HG03097 (cell line): ENCODE results near the gene NETO2.
"Not testable (repeated sequence)": the region's sequence is repeated elsewhere in the genome, so short reads cannot be mapped to it uniquely, and the experiment has no call there.

Experiments used
- ATAC-seq: cut with Tn5 transposase; IDR thresholded peaks from one replicate; pipeline ENCODE4 v1.9.1; 2021; ENCODE audit not compliant: unreplicated experiment, low FRiP score

Gene NETO2

DNA sequence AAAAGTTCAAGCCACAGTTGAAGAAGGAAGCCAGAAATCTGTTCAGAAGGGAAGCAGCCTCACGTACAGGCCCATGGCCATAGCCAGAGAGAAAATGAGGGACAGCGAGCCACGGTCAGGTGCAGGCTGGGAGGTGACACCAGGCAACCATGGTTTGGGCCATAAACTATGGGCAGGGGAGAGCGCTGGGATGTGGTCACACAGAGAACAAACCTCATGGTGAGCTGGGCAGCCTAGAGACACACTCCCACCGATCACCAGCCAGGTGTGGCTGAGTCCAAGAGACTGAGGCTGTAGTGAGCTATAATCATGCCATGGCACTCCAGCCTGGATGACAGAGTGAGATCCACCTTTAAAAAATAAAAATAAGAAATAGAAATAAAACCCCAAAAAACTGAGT, 76.5 kb downstream of the NETO2 start:
- ATAC-seq, result no peak

- ATAC-seq, result no peak
Measured at GRCh38 chr16:47065766-47066688, 77.7 kb downstream of the NETO2 start.

GRCh38 chr16:47064775-47065174, 79.0 kb downstream of the NETO2 start:
- ATAC-seq, result no peak

DNA sequence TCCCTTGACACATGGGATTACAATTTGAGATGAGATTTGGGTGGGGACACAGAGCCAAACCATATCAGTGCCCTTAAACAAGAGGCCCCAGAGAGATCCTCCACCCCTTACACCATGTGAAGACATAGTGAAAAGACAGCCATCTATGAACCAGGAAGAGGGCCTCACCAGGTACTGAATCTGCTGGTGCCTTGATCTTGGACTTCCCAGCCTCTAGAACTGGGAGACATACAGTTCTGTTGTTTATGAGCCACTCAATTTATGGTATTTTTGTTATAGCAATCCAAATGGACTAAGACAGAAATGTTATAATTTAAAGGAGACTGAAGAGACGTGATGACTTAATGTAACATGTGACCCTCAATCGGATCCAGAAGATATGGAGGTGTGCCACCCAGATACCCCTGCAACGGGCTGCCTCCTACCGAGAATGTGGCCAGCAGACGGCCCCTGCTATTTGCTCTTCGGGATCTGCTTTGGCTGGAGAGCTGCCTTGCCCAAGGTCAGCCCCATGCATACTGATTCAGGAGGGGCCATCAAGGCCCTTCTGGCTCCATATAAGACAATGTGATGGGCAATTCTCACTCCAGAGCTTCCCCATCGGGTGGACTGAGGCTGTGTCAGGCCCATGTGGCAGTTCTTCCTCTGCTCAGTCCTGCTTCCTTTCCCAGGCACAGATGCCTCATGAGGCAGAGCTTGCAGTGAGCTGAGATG, 80.6 kb downstream of the NETO2 start:
- no peak for ATAC-seq

DNA sequence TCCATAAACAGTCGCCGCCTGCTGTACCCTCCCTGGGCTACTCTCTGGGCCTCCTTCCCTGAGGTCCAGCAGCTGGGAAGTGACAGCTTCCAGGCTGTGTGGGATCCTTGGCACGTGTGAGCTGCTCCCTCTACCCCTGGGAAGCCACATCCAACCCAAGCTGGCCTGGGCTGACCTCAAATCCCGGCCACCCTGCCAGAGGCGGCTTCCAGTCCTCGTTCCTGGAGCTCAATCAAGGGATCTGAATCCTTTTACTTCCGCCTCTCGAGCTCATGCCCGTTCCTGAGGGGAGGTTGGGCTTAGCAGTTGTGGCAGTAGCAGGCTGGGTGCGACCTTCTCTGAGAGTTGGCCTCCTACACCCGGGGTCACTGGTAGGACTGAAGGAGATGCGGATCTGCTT, 82.5 kb downstream of the NETO2 start:
- no peak for ATAC-seq

GRCh38 chr16:47060596-47060995, 83.1 kb downstream of the NETO2 start:
- ATAC-seq, result no peak

- ATAC-seq, result no peak
Measured at GRCh38 chr16:47059991-47060390, 83.8 kb downstream of the NETO2 start.

DNA sequence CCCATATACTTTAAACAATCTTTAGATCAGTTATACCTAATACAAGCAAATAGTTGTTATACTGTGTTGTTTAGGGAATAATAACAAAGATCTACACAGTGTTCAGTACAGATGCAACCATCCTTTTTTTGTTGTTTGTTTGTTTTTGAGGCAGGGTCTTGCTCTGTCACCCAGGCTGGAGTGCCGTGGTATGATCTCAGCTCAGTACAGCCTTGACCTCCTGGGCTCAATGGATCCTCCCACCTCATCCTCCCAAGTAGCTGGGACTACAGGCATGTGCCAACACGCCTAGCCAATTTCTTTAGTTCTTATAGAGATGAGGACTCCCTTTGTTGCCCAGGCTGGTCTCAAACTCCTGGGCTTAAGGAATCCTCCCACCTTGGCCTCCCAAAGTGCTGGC, 84.6 kb downstream of the NETO2 start:
- not testable (repeated sequence) for ATAC-seq

GRCh38 chr16:47058295-47059086, 85.3 kb downstream of the NETO2 start:
- ATAC-seq, result no peak

DNA sequence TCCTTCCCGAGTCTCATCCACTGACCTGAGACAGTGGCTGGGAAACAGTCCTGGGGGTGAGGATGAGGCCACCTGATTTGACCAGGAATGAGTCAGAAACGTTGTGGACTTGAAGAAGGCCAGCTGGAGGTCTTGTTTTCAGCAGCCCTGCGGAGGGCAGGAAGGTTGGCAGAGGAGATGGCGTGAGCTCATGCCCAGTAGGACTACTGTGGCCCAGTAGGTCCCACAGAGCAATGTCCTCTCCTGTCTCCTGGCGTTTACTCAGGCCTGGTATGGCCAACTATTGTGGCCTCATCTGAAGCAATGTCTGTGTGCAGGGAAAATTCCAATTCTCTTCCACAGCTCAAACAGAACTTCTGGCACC, 86.1 kb downstream of the NETO2 start:
- ATAC-seq, result no peak

- ATAC-seq, result no peak
Measured at GRCh38 chr16:47056688-47057629, 86.8 kb downstream of the NETO2 start.

DNA sequence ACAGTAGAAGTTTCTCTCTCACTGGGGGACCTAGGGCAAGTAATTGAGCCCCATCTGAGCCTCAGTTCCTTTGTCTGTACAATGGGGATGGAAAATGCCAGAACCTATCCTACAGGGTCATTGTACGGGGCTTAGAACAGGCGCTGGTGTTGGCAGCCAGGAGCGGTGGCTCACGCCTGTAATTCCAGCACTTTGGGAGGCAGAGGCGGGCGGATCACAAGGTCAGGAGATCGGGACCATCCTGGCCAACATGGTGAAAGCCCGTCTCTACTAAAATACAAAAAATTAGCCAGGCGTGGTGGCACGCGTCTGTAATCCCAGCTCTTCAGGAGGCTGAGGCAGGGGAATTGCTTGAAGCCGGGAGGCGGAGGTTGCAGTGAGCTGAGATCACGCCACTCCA, 87.7 kb downstream of the NETO2 start:
- not testable (repeated sequence) for ATAC-seq

GRCh38 chr16:47055136-47055885, 88.4 kb downstream of the NETO2 start:
- ATAC-seq, result no peak

- ATAC-seq, result no peak
Measured at GRCh38 chr16:47054306-47054705, 89.4 kb downstream of the NETO2 start.

GRCh38 chr16:47053895-47054294, 89.8 kb downstream of the NETO2 start:
- ATAC-seq, result no peak

- ATAC-seq, result no peak
Measured at GRCh38 chr16:47052666-47053640, 90.8 kb downstream of the NETO2 start.

GRCh38 chr16:47051031-47051430, 92.7 kb downstream of the NETO2 start:
- no peak for ATAC-seq

- ATAC-seq, result no peak
Measured at GRCh38 chr16:47049901-47050583, 93.7 kb downstream of the NETO2 start.
